Measurements from ENCODE around the gene NUP210L. TPM values are rescaled to one million over a fixed set of nuclear protein-coding genes. Genes with fewer than 3 reads are reported as not detected.

The NUP210L gene
- under 1 TPM in 2 of 4 donors, not detected in 2; 0.01 to 0.03 TPM for polyA plus RNA-seq
- long read RNA-seq, donor 1, result 0 reads
- long read RNA-seq, donor 2, result 0 reads
- long read RNA-seq, donor 3, result 0 reads
- long read RNA-seq, donor 4, result 0 reads
- long read RNA-seq, donor 5, result 0 reads
- long read RNA-seq, donor 6, result 0 reads
- long read RNA-seq, donor 7, result 0 reads
- long read RNA-seq, donor 8, result 0 reads
- long read RNA-seq, donor 9, result 0 reads
- long read RNA-seq, donor 10, result 0 reads

DNA sequence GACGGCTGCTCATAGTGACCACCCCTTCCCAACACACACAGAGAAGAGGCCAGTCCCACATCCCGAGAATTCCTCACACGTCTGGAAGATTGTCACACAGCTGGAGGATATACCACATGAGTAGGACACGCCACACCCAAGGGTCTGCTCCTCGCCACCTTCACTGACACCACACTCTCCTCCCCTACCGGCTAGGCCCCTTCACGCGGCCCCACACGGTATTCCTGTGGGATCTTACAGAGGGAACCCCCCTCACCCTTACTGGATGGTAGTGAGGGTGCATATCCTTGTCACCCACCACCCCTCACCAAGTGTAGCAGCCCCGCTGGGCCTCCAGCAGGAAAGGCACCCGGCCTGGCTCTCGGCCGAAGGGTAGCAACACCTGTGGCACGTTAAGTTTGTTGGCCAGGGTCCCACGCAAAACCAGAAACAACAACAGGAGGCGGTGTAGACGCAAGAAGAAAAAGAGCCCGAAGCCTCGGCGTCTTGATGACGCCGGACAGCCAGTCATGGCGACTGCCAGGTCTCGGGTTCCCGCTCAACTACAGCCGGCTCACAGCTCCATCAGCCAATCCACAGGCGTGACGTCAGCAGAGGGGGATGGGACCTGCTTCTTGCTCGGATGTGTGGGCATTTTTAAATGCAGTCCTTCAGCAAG, at the start of gene NUP210L:
Gene NUP210L, minus strand, starts transcription at position 540 of the 658 bp plus-strand sequence.
- Histone ChIP-seq H3K27ac (ENCODE audit: low read depth in 1 of 3, low read length in 2 of 3) (peak within 1 kb of the TSS in 2 of 3 donors; percentile 24 to 92), H3K27me3 (ENCODE audit: control insufficient read depth in 3 of 3, insufficient read depth in 3 of 3, low read length in 3 of 3) (no peaks in the 10 kb centered on the region), H3K4me1 (ENCODE audit: control insufficient read depth in 3 of 3, insufficient read depth in 2 of 3, low read depth in 1 of 3, low read length in 2 of 3) (peaks cover 0 to 3% (median 0%) of the 10 kb centered on the region in 3 donors), H3K4me3 (ENCODE audit: low read depth in 1 of 3, low read length in 3 of 3) (no peak within 1 kb of the TSS), H3K36me3 (ENCODE audit: control insufficient read depth in 3 of 3, insufficient read depth in 2 of 3, low read depth in 1 of 3, low read length in 3 of 3) (peaks cover 0 to 19% (median 0%) of the 10 kb centered on the region in 3 donors), H3K9me3 (ENCODE audit: control insufficient read depth in 2 of 2, insufficient read depth in 1 of 2, low read depth in 1 of 2, low read length in 1 of 2) (no peaks in the 10 kb centered on the region)
- WGBS, 3 donors, result 80 to 91% (median 88%) methylated on average over 29 of the region's 29 CpGs
- peak in 1 of 2 donors; percentile 33 for DNase-seq
- no peak for FAIRE-seq

DNA sequence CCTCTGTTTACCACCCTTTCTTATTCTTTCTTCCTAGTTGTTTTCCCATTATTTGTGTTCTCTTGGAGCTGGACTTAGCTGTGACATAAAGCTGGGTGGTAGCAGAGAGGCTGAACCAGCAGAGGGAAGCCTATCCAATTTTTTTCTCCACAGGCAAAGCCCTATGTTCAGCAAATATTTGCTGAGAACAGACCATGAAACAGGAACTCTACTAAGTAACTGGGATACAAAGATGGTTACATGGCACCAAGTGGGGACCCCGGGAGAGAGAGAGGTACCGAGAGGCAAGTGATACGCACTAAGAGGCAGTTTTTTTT, 44.6 kb upstream of the NUP210L start:
- Histone ChIP-seq H3K36me3 (ENCODE audit: control insufficient read depth in 3 of 3, insufficient read depth in 2 of 3, low read depth in 1 of 3, low read length in 3 of 3) (no peaks in the 10 kb centered on the region), H3K4me1 (ENCODE audit: control insufficient read depth in 3 of 3, insufficient read depth in 2 of 3, low read depth in 1 of 3, low read length in 2 of 3) (no peaks in the 10 kb centered on the region), H3K27me3 (ENCODE audit: control insufficient read depth in 3 of 3, insufficient read depth in 3 of 3, low read length in 3 of 3) (no peaks in the 10 kb centered on the region), H3K9me3 (ENCODE audit: control insufficient read depth in 2 of 2, insufficient read depth in 1 of 2, low read depth in 1 of 2, low read length in 1 of 2) (no peaks in the 10 kb centered on the region), H3K4me3 (ENCODE audit: low read depth in 1 of 3, low read length in 3 of 3) (no peak overlapping the region), H3K27ac (ENCODE audit: low read depth in 1 of 3, low read length in 2 of 3) (no peak overlapping the region)
- no peak for DNase-seq
- no peak for FAIRE-seq
- WGBS, 3 donors, result 83 to 93% (median 85%) methylated on average over 3 of the region's 3 CpGs

DNA sequence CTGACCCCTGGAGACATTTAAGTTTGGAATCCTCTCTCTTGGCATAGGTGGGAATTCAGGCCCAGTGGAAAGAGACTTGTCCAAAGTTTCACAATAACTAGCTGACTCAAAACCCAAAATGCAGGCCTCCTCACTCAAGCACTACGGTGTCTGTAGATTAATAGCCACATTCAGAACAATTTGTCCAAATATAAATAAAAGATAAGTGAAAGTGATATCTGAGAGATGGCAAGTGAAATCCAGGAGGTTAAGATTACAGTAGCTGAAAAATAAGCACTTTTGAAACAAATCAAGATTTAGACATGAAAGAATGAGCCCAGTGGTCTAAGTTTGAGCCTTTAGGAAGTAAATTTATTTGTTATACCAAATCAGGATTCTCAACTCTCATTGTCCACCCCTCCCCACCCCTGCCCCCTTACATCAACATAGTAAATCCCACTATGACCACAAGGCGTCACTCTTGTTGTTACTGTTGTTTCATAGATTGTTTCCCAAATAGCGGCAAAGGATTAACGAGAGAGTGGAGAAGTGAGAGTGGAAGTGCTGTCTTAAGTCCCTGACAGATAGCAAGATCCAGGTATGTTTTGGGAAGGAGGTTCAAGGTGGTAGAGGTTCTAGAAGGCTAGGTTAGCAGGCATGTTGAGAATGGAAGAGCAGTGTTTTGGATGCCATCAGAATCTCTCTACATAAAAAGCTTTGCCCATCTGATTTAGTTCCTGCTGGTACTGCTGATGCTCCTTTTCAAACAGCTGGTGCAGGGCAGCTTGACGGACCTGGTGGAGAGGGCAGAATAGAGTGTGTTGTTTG, 44.1 kb upstream of the NUP210L start:
- no peak overlapping the region for H3K27ac ChIP-seq (ENCODE audit: low read depth in 1 of 3, low read length in 2 of 3)
- FAIRE-seq, result no peak
- WGBS, 3 donors, result 0 to 8% (median 6%) methylated on average over 5 of the region's 5 CpGs

DNA sequence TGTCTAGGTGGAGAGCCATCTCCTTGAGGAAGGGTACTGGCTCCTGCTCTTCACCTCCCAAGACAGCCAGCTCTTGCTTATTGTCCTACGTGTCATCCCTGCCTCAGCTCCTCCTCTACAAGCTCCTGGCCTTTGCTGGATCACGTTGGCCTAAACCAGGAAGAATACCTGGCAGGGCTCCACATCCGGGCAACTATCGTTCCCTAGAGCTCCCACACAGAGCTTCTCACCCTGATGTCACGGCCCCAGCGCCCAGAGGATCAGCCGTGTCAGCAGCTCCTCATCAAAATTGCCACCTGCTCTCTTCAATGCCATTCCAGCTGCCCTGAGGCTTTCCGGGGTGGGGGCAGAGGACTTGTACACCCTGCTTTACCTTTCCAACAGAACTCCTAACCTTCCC, 38.9 kb upstream of the NUP210L start:
- no peak for FAIRE-seq
- no peaks in the 10 kb centered on the region for H3K36me3 ChIP-seq (ENCODE audit: control insufficient read depth in 3 of 3, insufficient read depth in 2 of 3, low read depth in 1 of 3, low read length in 3 of 3)
- H3K4me1 ChIP-seq (ENCODE audit: control insufficient read depth in 3 of 3, insufficient read depth in 2 of 3, low read depth in 1 of 3, low read length in 2 of 3), result no peaks in the 10 kb centered on the region
- H3K9me3 ChIP-seq (ENCODE audit: control insufficient read depth in 2 of 2, insufficient read depth in 1 of 2, low read depth in 1 of 2, low read length in 1 of 2), result no peaks in the 10 kb centered on the region
- 22 to 65% (median 35%) methylated on average over 8 of the region's 8 CpGs for WGBS, 3 donors
- no peak overlapping the region for H3K27ac ChIP-seq (ENCODE audit: low read depth in 1 of 3, low read length in 2 of 3)
- no peak overlapping the region for H3K4me3 ChIP-seq (ENCODE audit: low read depth in 1 of 3, low read length in 3 of 3)
- peaks cover 0 to 12% (median 2%) of the 10 kb centered on the region in 3 donors for H3K27me3 ChIP-seq (ENCODE audit: control insufficient read depth in 3 of 3, insufficient read depth in 3 of 3, low read length in 3 of 3)
- DNase-seq, result peak in 1 of 2 donors; percentile 38

More for the DNA sequence above, 44.1 kb upstream of the NUP210L start:
- H3K4me3 ChIP-seq (ENCODE audit: low read depth in 1 of 3, low read length in 3 of 3), result no peak overlapping the region
- no peaks in the 10 kb centered on the region for H3K36me3 ChIP-seq (ENCODE audit: control insufficient read depth in 3 of 3, insufficient read depth in 2 of 3, low read depth in 1 of 3, low read length in 3 of 3)
- H3K27me3 ChIP-seq (ENCODE audit: control insufficient read depth in 3 of 3, insufficient read depth in 3 of 3, low read length in 3 of 3), result peaks cover 0 to 5% (median 0%) of the 10 kb centered on the region in 3 donors
- no peaks in the 10 kb centered on the region for H3K4me1 ChIP-seq (ENCODE audit: control insufficient read depth in 3 of 3, insufficient read depth in 2 of 3, low read depth in 1 of 3, low read length in 2 of 3)
- peak; percentile 58 to 69 for DNase-seq
- H3K9me3 ChIP-seq (ENCODE audit: control insufficient read depth in 2 of 2, insufficient read depth in 1 of 2, low read depth in 1 of 2, low read length in 1 of 2), result no peaks in the 10 kb centered on the region

DNA sequence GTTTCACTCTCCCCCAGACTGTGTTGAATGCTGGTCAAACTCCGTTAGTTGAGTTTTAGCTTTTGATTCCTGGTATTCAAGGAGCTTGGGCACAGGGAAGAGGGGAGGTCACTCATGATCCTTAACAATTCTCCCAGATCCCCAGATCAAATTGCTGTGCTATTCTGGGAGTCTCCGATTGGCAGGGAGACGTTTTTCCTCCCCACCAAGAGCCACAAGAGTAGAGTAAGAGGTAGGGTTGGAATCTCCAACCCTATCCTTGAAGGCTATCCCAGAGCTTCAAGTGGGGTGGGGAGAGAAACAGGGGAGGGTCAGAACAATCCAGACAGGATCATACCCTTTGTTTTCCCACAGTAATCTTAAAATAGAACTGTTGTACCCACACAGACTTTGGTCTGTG, 37.6 kb upstream of the NUP210L start:
- Histone ChIP-seq H3K4me1 (ENCODE audit: control insufficient read depth in 3 of 3, insufficient read depth in 2 of 3, low read depth in 1 of 3, low read length in 2 of 3) (no peaks in the 10 kb centered on the region), H3K27me3 (ENCODE audit: control insufficient read depth in 3 of 3, insufficient read depth in 3 of 3, low read length in 3 of 3) (peaks cover 0 to 12% (median 2%) of the 10 kb centered on the region in 3 donors), H3K27ac (ENCODE audit: low read depth in 1 of 3, low read length in 2 of 3) (no peak overlapping the region), H3K36me3 (ENCODE audit: control insufficient read depth in 3 of 3, insufficient read depth in 2 of 3, low read depth in 1 of 3, low read length in 3 of 3) (no peaks in the 10 kb centered on the region), H3K4me3 (ENCODE audit: low read depth in 1 of 3, low read length in 3 of 3) (no peak overlapping the region), H3K9me3 (ENCODE audit: control insufficient read depth in 2 of 2, insufficient read depth in 1 of 2, low read depth in 1 of 2, low read length in 1 of 2) (no peaks in the 10 kb centered on the region)
- WGBS, 3 donors, result 39 to 65% (median 54%) methylated on average over 3 of the region's 3 CpGs
- DNase-seq (no peak), FAIRE-seq (no peak)

DNA sequence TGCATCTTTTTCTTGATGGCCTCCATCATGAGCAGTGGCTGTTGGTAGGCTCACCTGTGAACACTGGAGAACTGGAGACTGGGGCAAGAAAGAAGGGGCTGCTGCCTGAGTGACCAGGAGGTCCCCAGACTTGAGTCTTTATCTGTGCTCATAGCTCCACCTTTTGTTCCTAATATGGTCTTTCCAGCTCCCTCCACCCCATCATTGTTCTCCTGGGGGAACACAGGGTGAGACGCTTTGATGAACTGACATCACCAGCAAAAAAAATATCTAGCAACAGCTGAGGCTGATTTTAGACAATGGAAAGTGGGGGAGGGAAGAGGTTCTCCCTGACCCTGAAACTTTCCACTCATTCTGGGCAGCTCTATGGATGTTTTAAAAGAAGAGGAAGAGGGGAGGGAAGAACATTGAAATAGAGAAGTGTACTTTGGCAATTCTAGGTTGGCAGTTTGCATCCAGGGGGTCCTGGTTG, 37.2 kb upstream of the NUP210L start, which contains the start of gene TPM3:
Gene TPM3, minus strand, starts transcription at position 111 of the 472 bp plus-strand sequence. Its CDS starts 82 bp downstream, at position 29.
- no peak for FAIRE-seq

DNA sequence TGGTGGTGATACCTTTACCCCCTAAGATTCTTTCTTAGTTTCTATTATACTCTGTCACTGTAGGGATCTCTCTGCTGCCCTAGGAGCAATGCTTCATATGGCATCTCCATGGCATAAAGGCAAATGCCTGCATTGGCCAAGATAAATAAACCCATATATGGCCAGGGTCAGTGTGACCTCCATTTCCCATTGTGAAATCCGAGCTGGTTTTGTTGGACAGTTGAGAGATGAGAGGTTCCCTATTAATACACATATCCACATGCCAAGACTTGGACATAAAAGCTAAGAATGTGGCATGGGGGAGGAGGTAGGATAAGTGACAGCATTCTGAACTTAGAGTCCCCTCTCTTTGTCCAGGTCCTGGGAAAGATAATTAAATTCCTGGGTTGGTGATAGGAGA, 35.7 kb upstream of the NUP210L start:
- 15 to 37% (median 20%) methylated on average over 1 of the region's 1 CpG for WGBS, 3 donors
- no peak for FAIRE-seq
- H3K9me3 ChIP-seq (ENCODE audit: control insufficient read depth in 2 of 2, insufficient read depth in 1 of 2, low read depth in 1 of 2, low read length in 1 of 2), result no peaks in the 10 kb centered on the region

More for the DNA sequence above, 37.2 kb upstream of the NUP210L start, which contains the start of gene TPM3:
- no peak within 1 kb of the TSS for H3K27ac ChIP-seq (ENCODE audit: low read depth in 1 of 3, low read length in 2 of 3)
- 15 to 27% (median 27%) methylated on average over 1 of the region's 1 CpG for WGBS, 3 donors
- no peak for DNase-seq
- peaks cover 0 to under 1% (median 0%) of the 10 kb centered on the region in 3 donors for H3K4me1 ChIP-seq (ENCODE audit: control insufficient read depth in 3 of 3, insufficient read depth in 2 of 3, low read depth in 1 of 3, low read length in 2 of 3)
- no peak within 1 kb of the TSS for H3K4me3 ChIP-seq (ENCODE audit: low read depth in 1 of 3, low read length in 3 of 3)
- peaks cover 0 to 12% (median 2%) of the 10 kb centered on the region in 3 donors for H3K27me3 ChIP-seq (ENCODE audit: control insufficient read depth in 3 of 3, insufficient read depth in 3 of 3, low read length in 3 of 3)
- H3K36me3 ChIP-seq (ENCODE audit: control insufficient read depth in 3 of 3, insufficient read depth in 2 of 3, low read depth in 1 of 3, low read length in 3 of 3), result no peaks in the 10 kb centered on the region
- no peaks in the 10 kb centered on the region for H3K9me3 ChIP-seq (ENCODE audit: control insufficient read depth in 2 of 2, insufficient read depth in 1 of 2, low read depth in 1 of 2, low read length in 1 of 2)

DNA sequence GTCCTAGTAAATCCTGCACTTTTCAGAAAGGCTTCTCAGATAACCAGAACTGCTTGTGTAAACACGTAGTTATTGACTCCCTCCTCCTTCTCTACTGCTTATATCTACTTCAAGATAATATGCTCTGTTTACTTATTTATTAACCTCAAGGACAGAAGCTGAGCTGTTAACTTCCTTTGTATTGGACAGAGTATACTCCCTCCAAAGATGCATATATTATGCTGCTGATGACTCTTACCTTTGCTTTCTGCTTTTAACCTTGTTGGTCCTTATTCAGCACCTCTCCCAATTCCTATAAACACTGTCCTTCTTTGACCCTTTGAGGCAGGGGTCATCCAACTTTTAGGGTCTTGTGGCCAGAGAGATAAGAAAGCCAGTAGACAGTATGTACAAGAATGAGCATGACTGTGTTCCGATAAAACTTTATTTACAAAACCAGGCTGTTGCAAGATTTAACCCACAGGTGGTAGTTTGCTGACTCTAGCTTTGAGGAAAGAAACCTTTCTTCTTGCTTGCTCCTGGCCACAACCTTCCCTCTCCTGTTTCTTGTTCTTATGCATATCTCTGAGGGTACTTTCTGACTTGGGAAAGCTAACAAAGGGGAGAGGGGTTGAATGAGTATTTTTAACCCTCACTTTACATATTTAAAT, 32.1 kb upstream of the NUP210L start:
- no peak overlapping the region for H3K4me3 ChIP-seq (ENCODE audit: low read depth in 1 of 3, low read length in 3 of 3)
- 22 to 32% (median 23%) methylated on average over 2 of the region's 2 CpGs for WGBS, 3 donors
- H3K27me3 ChIP-seq (ENCODE audit: control insufficient read depth in 3 of 3, insufficient read depth in 3 of 3, low read length in 3 of 3), result no peaks in the 10 kb centered on the region
- DNase-seq (peak; percentile 31 to 32), FAIRE-seq (no peak)
- H3K27ac ChIP-seq (ENCODE audit: low read depth in 1 of 3, low read length in 2 of 3), result no peak overlapping the region
- H3K4me1 ChIP-seq (ENCODE audit: control insufficient read depth in 3 of 3, insufficient read depth in 2 of 3, low read depth in 1 of 3, low read length in 2 of 3), result peaks cover 0 to 10% (median 0%) of the 10 kb centered on the region in 3 donors
- H3K9me3 ChIP-seq (ENCODE audit: control insufficient read depth in 2 of 2, insufficient read depth in 1 of 2, low read depth in 1 of 2, low read length in 1 of 2), result no peaks in the 10 kb centered on the region
- H3K36me3 ChIP-seq (ENCODE audit: control insufficient read depth in 3 of 3, insufficient read depth in 2 of 3, low read depth in 1 of 3, low read length in 3 of 3), result no peaks in the 10 kb centered on the region

More for the DNA sequence above, 35.7 kb upstream of the NUP210L start:
- no peak for DNase-seq
- Histone ChIP-seq H3K27ac (ENCODE audit: low read depth in 1 of 3, low read length in 2 of 3) (no peak overlapping the region), H3K36me3 (ENCODE audit: control insufficient read depth in 3 of 3, insufficient read depth in 2 of 3, low read depth in 1 of 3, low read length in 3 of 3) (no peaks in the 10 kb centered on the region), H3K4me1 (ENCODE audit: control insufficient read depth in 3 of 3, insufficient read depth in 2 of 3, low read depth in 1 of 3, low read length in 2 of 3) (peaks cover 0 to 10% (median 0%) of the 10 kb centered on the region in 3 donors), H3K4me3 (ENCODE audit: low read depth in 1 of 3, low read length in 3 of 3) (no peak overlapping the region), H3K27me3 (ENCODE audit: control insufficient read depth in 3 of 3, insufficient read depth in 3 of 3, low read length in 3 of 3) (peaks cover 0 to 12% (median 2%) of the 10 kb centered on the region in 3 donors)
